ENCODE measurements around the gene RNF10.

RNF10 gene

DNA sequence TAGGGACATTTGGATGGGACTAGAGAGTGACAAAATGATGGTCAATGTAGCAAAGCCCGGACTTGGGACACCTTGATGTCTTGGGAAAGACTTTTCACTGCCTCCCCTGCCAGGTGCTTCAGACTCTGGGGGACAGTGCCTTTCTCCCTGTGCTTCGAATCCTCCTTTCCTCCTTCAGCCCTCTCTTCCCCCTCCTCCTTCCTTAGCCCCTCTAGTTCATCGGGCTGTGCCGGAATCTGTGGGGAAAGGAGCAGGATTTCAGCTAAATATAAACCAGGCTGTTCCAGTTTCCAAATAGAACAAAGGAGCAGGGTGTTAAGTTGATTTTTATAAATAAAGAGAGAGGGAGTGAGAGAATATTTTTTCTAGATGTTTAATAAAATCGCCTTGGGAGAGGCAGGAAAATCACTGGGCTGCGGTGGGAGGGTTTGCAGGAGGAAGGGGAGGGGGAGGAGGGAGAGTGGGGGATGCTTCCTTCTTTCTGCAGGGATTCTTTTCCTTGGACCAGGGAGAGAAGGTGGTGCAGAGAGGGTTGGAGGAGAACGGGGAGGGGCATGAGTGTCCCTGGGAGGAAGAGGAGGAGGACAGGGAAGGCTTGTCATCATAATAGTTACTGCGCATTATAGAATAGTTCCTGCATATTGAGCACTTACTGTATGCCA is 84.9 kb downstream of the RNF10 start:
- no peak for DNase-seq

GRCh38 chr12:120620624-120621023 is 86.5 kb downstream of the RNF10 start:
- DNase-seq, result no peak

DNA sequence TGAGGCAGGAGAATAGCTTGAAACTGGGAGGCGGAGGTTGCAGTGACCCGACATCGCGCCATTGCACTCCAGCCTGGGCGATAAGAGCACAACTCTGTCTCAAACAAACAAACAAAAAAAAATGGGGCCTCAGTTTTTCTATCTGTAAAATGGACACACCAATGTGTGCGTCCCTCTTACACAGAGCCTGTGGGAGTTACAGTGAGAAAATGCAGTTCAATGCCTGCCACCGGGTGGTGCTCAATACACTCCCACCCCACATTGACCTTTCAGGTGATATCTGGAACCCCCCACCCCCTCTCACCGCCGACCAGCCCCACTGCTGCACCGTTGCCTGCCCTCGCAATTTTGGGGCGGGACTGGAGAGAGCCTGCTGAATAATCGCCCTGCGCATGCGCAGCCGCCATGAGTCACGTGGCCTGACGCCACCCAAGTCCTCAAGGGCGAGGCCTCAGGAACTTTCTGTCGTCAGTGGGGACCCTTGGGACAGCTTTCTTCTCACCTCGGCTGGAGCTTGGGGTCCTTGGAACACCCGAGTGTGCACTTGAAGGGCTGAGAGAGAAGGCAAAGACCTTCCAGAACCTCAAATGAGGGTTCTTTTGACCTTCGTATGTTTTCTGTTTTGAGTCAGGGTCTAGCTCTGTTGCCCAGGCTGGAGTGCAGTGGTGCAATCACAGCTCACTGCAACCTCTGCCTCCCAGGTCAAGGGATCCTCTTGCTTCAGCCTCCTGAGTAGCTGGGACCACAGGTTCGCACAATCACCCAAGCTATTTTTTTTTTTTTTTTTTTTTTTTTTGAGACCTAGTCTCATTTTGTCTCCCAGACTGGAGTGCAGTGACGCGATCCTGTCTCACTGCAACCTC is 91.6 kb downstream of the RNF10 start:
- peak; percentile 27 for DNase-seq

All from CD4-positive, alpha-beta T cell treated with Interleukin-4 for 4 hours (primary cell).